GM18519 (cell line): ENCODE results near the gene RPS19.

Experiments used
- ATAC-seq: cut with Tn5 transposase; IDR thresholded peaks from one replicate; pipeline ENCODE4 v1.9.1; 2021; ENCODE audit warnings: mild to moderate bottlenecking, moderate library complexity; ENCODE audit not compliant: unreplicated experiment, low FRiP score

Gene RPS19

GRCh38 chr19:41859618-41860418 lies at the start of gene RPS19:
Gene RPS19 (plus strand): TSS chr19:41860255. CDS start chr19:41860775, 520 bp downstream.
- peak; percentile 64 for ATAC-seq

- ATAC-seq, result no peak
These were observed 49.8 kb upstream of the RPS19 start for GRCh38 chr19:41810301-41810700.

GRCh38 chr19:41811036-41811435 lies 49.0 kb upstream of the RPS19 start:
- no peak for ATAC-seq

- no peak for ATAC-seq
These were observed 48.1 kb upstream of the RPS19 start for GRCh38 chr19:41811981-41812380.

GRCh38 chr19:41813911-41814310 lies 46.1 kb upstream of the RPS19 start:
- ATAC-seq, result no peak

- ATAC-seq, result no peak
These were observed 44.8 kb upstream of the RPS19 start for GRCh38 chr19:41815301-41815700.

- ATAC-seq, result no peak
These were observed 43.3 kb upstream of the RPS19 start for GRCh38 chr19:41816761-41817160.

GRCh38 chr19:41821003-41821735 lies 38.9 kb upstream of the RPS19 start:
- no peak for ATAC-seq

- no peak for ATAC-seq
These were observed 21.9 kb upstream of the RPS19 start for GRCh38 chr19:41837981-41838708.

GRCh38 chr19:41839211-41839610 lies 20.8 kb upstream of the RPS19 start:
- ATAC-seq, result no peak

- ATAC-seq, result no peak
These were observed 16.7 kb upstream of the RPS19 start for GRCh38 chr19:41843371-41843770.

- ATAC-seq, result no peak
These were observed 15.5 kb upstream of the RPS19 start, which contains the start of gene LYPD4 for GRCh38 chr19:41844601-41845000. Gene LYPD4 (minus strand): TSS chr19:41844683. CDS start chr19:41839285, 5,398 bp downstream.

GRCh38 chr19:41845001-41845050 lies 15.2 kb upstream of the RPS19 start, which contains the start of gene DMRTC2:
Gene DMRTC2 (plus strand): TSS chr19:41845042. CDS start chr19:41847429, 2,387 bp downstream.
- ATAC-seq, result no peak

GRCh38 chr19:41845051-41845590 lies 14.9 kb upstream of the RPS19 start:
- ATAC-seq, result no peak

GRCh38 chr19:41847351-41848105 lies 12.5 kb upstream of the RPS19 start:
- no peak for ATAC-seq

- no peak for ATAC-seq
These were observed 11.4 kb upstream of the RPS19 start for GRCh38 chr19:41848666-41849065.

GRCh38 chr19:41849067-41849466 lies 11.0 kb upstream of the RPS19 start:
- ATAC-seq, result no peak

- ATAC-seq, result no peak
These were observed 9.7 kb upstream of the RPS19 start for GRCh38 chr19:41850381-41850780.

GRCh38 chr19:41851456-41851855 lies 8.6 kb upstream of the RPS19 start:
- no peak for ATAC-seq

GRCh38 chr19:41853344-41853743 lies 6.7 kb upstream of the RPS19 start:
- no peak for ATAC-seq

GRCh38 chr19:41853768-41854167 lies 6.3 kb upstream of the RPS19 start:
- ATAC-seq, result no peak
